RWPE1 (cell line): Measurements from ENCODE around the gene SHISA9.

ENCODE experiments used
- CTCF ChIA-PET: fragments of 350-600 bp; sonication (Branson Sonifier 250); formaldehyde crosslinking; extraction: SDS; loops from one replicate; lab custom pipeline; 2021; lab: Yijun Ruan, JAX
- POLR2A ChIA-PET: fragments of 400-600 bp; formaldehyde crosslinking; extraction: SDS; loops from one replicate; lab custom pipeline; 2020; ENCODE audit warnings: antibody characterized with exemption; ENCODE audit not compliant: low non-redundant PET; lab: Yijun Ruan, JAX
- DNase-seq: peaks from one replicate; pipeline ENCODE4 v3.0.0; 2012; ENCODE audit warnings: low spot score
- H3K27ac ChIP-seq: fragments of 450-650 bp; 2 replicates; pipeline ENCODE4 v1.5.1; 2017
- CTCF ChIP-seq: fragments of 450-650 bp; conservative IDR thresholded peaks from 2 replicates; pipeline ENCODE4 v1.5.1; 2017; ENCODE audit warnings: low read depth, mild to moderate bottlenecking

SHISA9 gene

GRCh38 chr16:13005721-13006247 is 104.4 kb downstream of the SHISA9 start:
- CTCF ChIA-PET = no interaction called here

GRCh38 chr16:13012601-13013000 is 111.2 kb downstream of the SHISA9 start:
- ChIA-PET CTCF (no interaction called here), POLR2A (no interaction called here)
- no peak overlapping the region for H3K27ac ChIP-seq
- no peak for DNase-seq
- TF ChIP-seq CTCF = no peak

More at GRCh38 chr16:13005721-13006247, 104.4 kb downstream of the SHISA9 start:
- no peak for DNase-seq
- POLR2A ChIA-PET = no interaction called here
- no peak for TF ChIP-seq CTCF
- no peak overlapping the region for H3K27ac ChIP-seq

- no peak for TF ChIP-seq CTCF
- ChIA-PET POLR2A (no interaction called here), CTCF (no interaction called here)
- H3K27ac ChIP-seq = no peak overlapping the region
- no peak for DNase-seq
These were observed 111.6 kb downstream of the SHISA9 start for GRCh38 chr16:13013043-13013442.

- ChIA-PET POLR2A (no interaction called here), CTCF (interaction anchor here (0.6 kb wide), 1 partner anchor 191 kb away, joined by 3 read pairs; no protein-coding TSS in a partner anchor)
- no peak for DNase-seq
- H3K27ac ChIP-seq = no peak overlapping the region
- no peak for TF ChIP-seq CTCF
These were observed 113.1 kb downstream of the SHISA9 start for GRCh38 chr16:13014476-13014875.

GRCh38 chr16:13018026-13018425 is 116.6 kb downstream of the SHISA9 start:
- POLR2A ChIA-PET = no interaction called here
- TF ChIP-seq CTCF = no peak
- CTCF ChIA-PET = interaction anchor here (1.0 kb wide), 1 partner anchor 34 kb away, joined by 6 read pairs; no protein-coding TSS in a partner anchor
- DNase-seq = no peak
- H3K27ac ChIP-seq = no peak overlapping the region

GRCh38 chr16:13021996-13022395 is 120.6 kb downstream of the SHISA9 start:
- POLR2A ChIA-PET = no interaction called here
- TF ChIP-seq CTCF = no peak
- peak overlapping the region; percentile 70 for H3K27ac ChIP-seq
- CTCF ChIA-PET = interaction anchor here (0.6 kb wide), 1 partner anchor 977 kb away, joined by 5 read pairs; no protein-coding TSS in a partner anchor
- DNase-seq = no peak

- ChIA-PET CTCF (no interaction called here), POLR2A (no interaction called here)
- no peak overlapping the region for H3K27ac ChIP-seq
- DNase-seq = no peak
- no peak for TF ChIP-seq CTCF
These were observed 128.4 kb downstream of the SHISA9 start for GRCh38 chr16:13029786-13030185.
